ENCODE data around the gene WAPL. TPM values are rescaled to one million over a fixed set of nuclear protein-coding genes. Genes with fewer than 3 reads are reported as not detected.

Gene WAPL
- total and polyA plus RNA-seq, 2 of the 13 experiments (the other 11 are each of a cell fraction or from before 2014, with no cell fraction given), result 13.2 to 43.5 TPM

DNA sequence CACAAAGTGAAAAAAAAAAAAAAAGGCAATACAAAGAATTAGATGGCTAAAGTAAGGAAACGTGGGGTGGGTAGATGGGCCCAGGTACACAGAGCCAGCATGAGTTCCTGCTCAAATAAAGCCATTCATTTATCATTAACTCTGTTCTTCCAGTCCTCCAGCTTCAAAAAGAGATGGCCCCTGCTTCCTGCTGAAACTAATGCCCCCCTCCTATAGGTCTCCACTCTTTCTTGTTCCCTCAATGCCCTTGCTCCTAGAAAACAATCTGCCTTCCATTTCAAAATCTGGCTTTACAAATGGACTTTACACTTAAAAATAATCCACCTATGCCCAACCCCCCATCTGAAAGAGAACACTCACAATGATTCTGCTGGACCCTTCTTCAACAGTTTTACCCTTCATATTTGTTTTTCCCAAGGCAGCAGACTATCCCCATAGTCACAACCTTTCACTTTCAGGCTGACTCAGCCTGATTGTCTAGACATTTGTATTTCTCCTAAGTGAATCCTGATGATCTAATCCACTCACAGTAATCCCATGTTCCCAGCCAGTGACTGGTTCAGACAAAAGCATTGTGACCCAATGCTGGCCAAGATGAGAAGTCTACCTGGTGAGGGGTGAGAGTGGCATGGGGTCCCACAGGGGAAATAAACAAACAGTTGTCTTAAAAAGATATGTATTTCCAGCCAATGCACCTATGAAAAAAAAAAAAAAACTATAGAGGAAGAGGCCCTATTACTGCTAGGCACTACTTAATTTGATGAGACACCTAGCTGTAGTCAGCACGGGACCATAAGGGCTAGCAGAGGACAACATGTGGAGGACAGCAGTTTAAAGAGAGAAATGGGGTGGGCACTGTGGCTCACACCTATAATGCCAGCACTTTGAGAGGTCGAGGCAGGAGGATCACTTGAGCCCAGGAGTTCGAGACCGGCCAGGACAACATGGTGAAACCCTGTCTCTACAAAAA, 80.4 kb downstream of the WAPL start (continued):
- TF ChIP-seq NCOR1 (IDR thresholded peaks at IDR 0.05; ENCODE audit: borderline replicate concordance, low read length) (peak; percentile 98), HDAC2 (CRISPR knock-in tag; IDR thresholded peaks at IDR 0.05) (peak; percentile 63; the same call in 1 of the 2 replicates), ELF3 (CRISPR knock-in tag; IDR thresholded peaks at IDR 0.05) (peak; percentile 54), MIER3 (CRISPR knock-in tag; IDR thresholded peaks at IDR 0.05; ENCODE audit: borderline replicate concordance) (peak; percentile 33; the same call in 1 of the 2 replicates), ZNF546 (CRISPR knock-in tag; conservative IDR thresholded peaks at IDR 0.05) (no peak), POGZ (CRISPR knock-in tag; IDR thresholded peaks at IDR 0.05) (peak; percentile 72; the same call in 1 of the 2 replicates), RBM22 (optimal IDR thresholded peaks at IDR 0.05; ENCODE audit: low read length) (peak; percentile 46), ZNF775 (CRISPR knock-in tag; IDR thresholded peaks at IDR 0.05; ENCODE audit: borderline replicate concordance) (0 out of 2 replicates have a peak, but pooled peaks have one; percentile 44), RARA (CRISPR knock-in tag; IDR thresholded peaks at IDR 0.05) (peak; percentile 88), FLYWCH1 (CRISPR knock-in tag; IDR thresholded peaks at IDR 0.05) (no peak), CREM (IDR thresholded peaks at IDR 0.05) (peak; percentile 85), CREM (CRISPR knock-in tag; IDR thresholded peaks at IDR 0.05) (no peak), ADNP (CRISPR knock-in tag; IDR thresholded peaks at IDR 0.05) (0 out of 2 replicates have a peak, but pooled peaks have one; percentile 27), ZBTB8A (CRISPR knock-in tag; IDR thresholded peaks at IDR 0.05; ENCODE audit: borderline replicate concordance, low read depth) (no peak), KAT7 (CRISPR knock-in tag; IDR thresholded peaks at IDR 0.05; ENCODE audit: borderline replicate concordance) (no peak), GFI1 (CRISPR knock-in tag; IDR thresholded peaks at IDR 0.05; ENCODE audit: borderline replicate concordance) (peak; percentile 91), TEAD3 (CRISPR knock-in tag; optimal IDR thresholded peaks at IDR 0.05; ENCODE audit: borderline replicate concordance) (peak; percentile 52)
- TF ChIP-seq, protein P1, sequence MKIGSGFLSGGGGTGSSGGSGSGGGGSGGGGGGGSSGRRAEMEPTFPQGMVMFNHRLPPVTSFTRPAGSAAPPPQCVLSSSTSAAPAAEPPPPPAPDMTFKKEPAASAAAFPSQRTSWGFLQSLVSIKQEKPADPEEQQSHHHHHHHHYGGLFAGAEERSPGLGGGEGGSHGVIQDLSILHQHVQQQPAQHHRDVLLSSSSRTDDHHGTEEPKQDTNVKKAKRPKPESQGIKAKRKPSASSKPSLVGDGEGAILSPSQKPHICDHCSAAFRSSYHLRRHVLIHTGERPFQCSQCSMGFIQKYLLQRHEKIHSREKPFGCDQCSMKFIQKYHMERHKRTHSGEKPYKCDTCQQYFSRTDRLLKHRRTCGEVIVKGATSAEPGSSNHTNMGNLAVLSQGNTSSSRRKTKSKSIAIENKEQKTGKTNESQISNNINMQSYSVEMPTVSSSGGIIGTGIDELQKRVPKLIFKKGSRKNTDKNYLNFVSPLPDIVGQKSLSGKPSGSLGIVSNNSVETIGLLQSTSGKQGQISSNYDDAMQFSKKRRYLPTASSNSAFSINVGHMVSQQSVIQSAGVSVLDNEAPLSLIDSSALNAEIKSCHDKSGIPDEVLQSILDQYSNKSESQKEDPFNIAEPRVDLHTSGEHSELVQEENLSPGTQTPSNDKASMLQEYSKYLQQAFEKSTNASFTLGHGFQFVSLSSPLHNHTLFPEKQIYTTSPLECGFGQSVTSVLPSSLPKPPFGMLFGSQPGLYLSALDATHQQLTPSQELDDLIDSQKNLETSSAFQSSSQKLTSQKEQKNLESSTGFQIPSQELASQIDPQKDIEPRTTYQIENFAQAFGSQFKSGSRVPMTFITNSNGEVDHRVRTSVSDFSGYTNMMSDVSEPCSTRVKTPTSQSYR (CRISPR knock-in tag; IDR thresholded peaks at IDR 0.05; ENCODE audit: borderline replicate concordance), result peak; percentile 97
- TF ChIP-seq, protein P2, sequence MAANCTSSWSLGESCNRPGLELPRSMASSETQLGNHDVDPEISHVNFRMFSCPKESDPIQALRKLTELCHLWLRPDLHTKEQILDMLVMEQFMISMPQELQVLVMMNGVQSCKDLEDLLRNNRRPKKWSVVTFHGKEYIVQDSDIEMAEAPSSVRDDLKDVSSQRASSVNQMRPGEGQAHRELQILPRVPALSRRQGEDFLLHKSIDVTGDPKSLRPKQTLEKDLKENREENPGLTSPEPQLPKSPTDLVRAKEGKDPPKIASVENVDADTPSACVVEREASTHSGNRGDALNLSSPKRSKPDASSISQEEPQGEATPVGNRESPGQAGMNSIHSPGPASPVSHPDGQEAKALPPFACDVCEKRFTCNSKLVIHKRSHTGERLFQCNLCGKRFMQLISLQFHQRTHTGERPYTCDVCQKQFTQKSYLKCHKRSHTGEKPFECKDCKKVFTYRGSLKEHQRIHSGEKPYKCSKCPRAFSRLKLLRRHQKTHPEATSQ (CRISPR knock-in tag; IDR thresholded peaks at IDR 0.05; ENCODE audit: borderline replicate concordance), result no peak
- TF ChIP-seq, protein P3, sequence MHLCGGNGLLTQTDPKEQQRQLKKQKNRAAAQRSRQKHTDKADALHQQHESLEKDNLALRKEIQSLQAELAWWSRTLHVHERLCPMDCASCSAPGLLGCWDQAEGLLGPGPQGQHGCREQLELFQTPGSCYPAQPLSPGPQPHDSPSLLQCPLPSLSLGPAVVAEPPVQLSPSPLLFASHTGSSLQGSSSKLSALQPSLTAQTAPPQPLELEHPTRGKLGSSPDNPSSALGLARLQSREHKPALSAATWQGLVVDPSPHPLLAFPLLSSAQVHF (CRISPR knock-in tag; IDR thresholded peaks at IDR 0.05), result no peak
- TF ChIP-seq, protein P4, sequence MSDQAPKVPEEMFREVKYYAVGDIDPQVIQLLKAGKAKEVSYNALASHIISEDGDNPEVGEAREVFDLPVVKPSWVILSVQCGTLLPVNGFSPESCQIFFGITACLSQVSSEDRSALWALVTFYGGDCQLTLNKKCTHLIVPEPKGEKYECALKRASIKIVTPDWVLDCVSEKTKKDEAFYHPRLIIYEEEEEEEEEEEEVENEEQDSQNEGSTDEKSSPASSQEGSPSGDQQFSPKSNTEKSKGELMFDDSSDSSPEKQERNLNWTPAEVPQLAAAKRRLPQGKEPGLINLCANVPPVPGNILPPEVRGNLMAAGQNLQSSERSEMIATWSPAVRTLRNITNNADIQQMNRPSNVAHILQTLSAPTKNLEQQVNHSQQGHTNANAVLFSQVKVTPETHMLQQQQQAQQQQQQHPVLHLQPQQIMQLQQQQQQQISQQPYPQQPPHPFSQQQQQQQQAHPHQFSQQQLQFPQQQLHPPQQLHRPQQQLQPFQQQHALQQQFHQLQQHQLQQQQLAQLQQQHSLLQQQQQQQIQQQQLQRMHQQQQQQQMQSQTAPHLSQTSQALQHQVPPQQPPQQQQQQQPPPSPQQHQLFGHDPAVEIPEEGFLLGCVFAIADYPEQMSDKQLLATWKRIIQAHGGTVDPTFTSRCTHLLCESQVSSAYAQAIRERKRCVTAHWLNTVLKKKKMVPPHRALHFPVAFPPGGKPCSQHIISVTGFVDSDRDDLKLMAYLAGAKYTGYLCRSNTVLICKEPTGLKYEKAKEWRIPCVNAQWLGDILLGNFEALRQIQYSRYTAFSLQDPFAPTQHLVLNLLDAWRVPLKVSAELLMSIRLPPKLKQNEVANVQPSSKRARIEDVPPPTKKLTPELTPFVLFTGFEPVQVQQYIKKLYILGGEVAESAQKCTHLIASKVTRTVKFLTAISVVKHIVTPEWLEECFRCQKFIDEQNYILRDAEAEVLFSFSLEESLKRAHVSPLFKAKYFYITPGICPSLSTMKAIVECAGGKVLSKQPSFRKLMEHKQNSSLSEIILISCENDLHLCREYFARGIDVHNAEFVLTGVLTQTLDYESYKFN (CRISPR knock-in tag; conservative IDR thresholded peaks at IDR 0.05), result peak; percentile 99
